ENCODE results near the gene VPS51. TPM values are rescaled to one million over a fixed set of nuclear protein-coding genes. Genes with fewer than 3 reads are reported as not detected.
"Not testable (repeated sequence)": the region's sequence is repeated elsewhere in the genome, so short reads cannot be mapped to it uniquely, and the experiment has no call there.

Gene VPS51
- total RNA-seq, 2 donors from 2014 or later, result 71.8 to 80.6 TPM

GRCh38 chr11:65116370-65117205 is 20.6 kb downstream of the VPS51 start:
- Mint-ChIP-seq H3K36me3 (ENCODE audit: low read depth) (peaks cover 50% of the 10 kb centered on the region), H3K4me3 (peak overlapping the region; percentile 80), H3K27me3 (no peaks in the 10 kb centered on the region), H3K4me1 (peaks cover 23% of the 10 kb centered on the region), H3K27ac (peak overlapping the region; percentile 72), H3K9me3 (no peaks in the 10 kb centered on the region)
- peak; percentile 22 for ATAC-seq (replicated peaks)

- no peaks in the 10 kb centered on the region for H3K27me3 Mint-ChIP-seq
- peak; percentile 72 for ATAC-seq (replicated peaks)
- no peaks in the 10 kb centered on the region for H3K9me3 Mint-ChIP-seq
- peak within 1 kb of the TSS; percentile 80 for H3K4me3 Mint-ChIP-seq
- peaks cover 59% of the 10 kb centered on the region for H3K36me3 Mint-ChIP-seq (ENCODE audit: low read depth)
- peaks cover 28% of the 10 kb centered on the region for H3K4me1 Mint-ChIP-seq
- peak within 1 kb of the TSS; percentile 88 for H3K27ac Mint-ChIP-seq
Observed at GRCh38 chr11:65117206-65118096, 21.4 kb downstream of the VPS51 start, which contains the start of gene ZNHIT2. TSS of gene ZNHIT2 (minus strand) at chr11:65117701. CDS start at chr11:65117653, 48 bp downstream.

GRCh38 chr11:65118097-65118837 is 22.3 kb downstream of the VPS51 start:
- Mint-ChIP-seq H3K4me3 (peak overlapping the region; percentile 80), H3K27ac (peak overlapping the region; percentile 88), H3K36me3 (ENCODE audit: low read depth) (peaks cover 59% of the 10 kb centered on the region), H3K9me3 (no peaks in the 10 kb centered on the region), H3K4me1 (peaks cover 27% of the 10 kb centered on the region), H3K27me3 (no peaks in the 10 kb centered on the region)
- no peak for ATAC-seq (replicated peaks)

GRCh38 chr11:65118891-65119669 is 23.1 kb downstream of the VPS51 start:
- peaks cover 62% of the 10 kb centered on the region for H3K36me3 Mint-ChIP-seq (ENCODE audit: low read depth)
- not testable (repeated sequence) for H3K9me3 Mint-ChIP-seq; ATAC-seq (replicated peaks); H3K27me3 Mint-ChIP-seq
- peaks cover 23% of the 10 kb centered on the region for H3K4me1 Mint-ChIP-seq
- peak overlapping the region; percentile 58 for H3K27ac Mint-ChIP-seq
- H3K4me3 Mint-ChIP-seq, result peak overlapping the region; percentile 99

GRCh38 chr11:65119670-65119995 is 23.6 kb downstream of the VPS51 start:
- Mint-ChIP-seq H3K9me3 (no peaks in the 10 kb centered on the region), H3K4me3 (peak overlapping the region; percentile 99), H3K36me3 (ENCODE audit: low read depth) (peaks cover 67% of the 10 kb centered on the region), H3K27ac (no peak overlapping the region), H3K4me1 (peaks cover 23% of the 10 kb centered on the region), H3K27me3 (no peaks in the 10 kb centered on the region)
- no peak for ATAC-seq (replicated peaks)

- no peaks in the 10 kb centered on the region for H3K27me3 Mint-ChIP-seq
- peak overlapping the region; percentile 97 for H3K27ac Mint-ChIP-seq
- H3K36me3 Mint-ChIP-seq (ENCODE audit: low read depth), result peaks cover 79% of the 10 kb centered on the region
- H3K9me3 Mint-ChIP-seq, result no peaks in the 10 kb centered on the region
- H3K4me1 Mint-ChIP-seq, result peaks cover 23% of the 10 kb centered on the region
- no peak for ATAC-seq (replicated peaks)
- peak overlapping the region; percentile 99 for H3K4me3 Mint-ChIP-seq
Observed at GRCh38 chr11:65120831-65121230, 24.8 kb downstream of the VPS51 start.

- H3K9me3 Mint-ChIP-seq, result no peaks in the 10 kb centered on the region
- peak overlapping the region; percentile 97 for H3K27ac Mint-ChIP-seq
- H3K4me1 Mint-ChIP-seq, result peaks cover 23% of the 10 kb centered on the region
- peak overlapping the region; percentile 99 for H3K4me3 Mint-ChIP-seq
- ATAC-seq (replicated peaks), result no peak
- H3K36me3 Mint-ChIP-seq (ENCODE audit: low read depth), result peaks cover 84% of the 10 kb centered on the region
- no peaks in the 10 kb centered on the region for H3K27me3 Mint-ChIP-seq
Observed at GRCh38 chr11:65121447-65121864, 25.4 kb downstream of the VPS51 start.

GRCh38 chr11:65121865-65122696 is 26.1 kb downstream of the VPS51 start, which contains the start of the genes FAU and MRPL49:
TSS of gene FAU (minus strand) at chr11:65122134. CDS start at chr11:65121813, 321 bp downstream.
TSS of gene MRPL49 (plus strand) at chr11:65122321. CDS start at chr11:65122347, 26 bp downstream.
- peaks cover 86% of the 10 kb centered on the region for H3K36me3 Mint-ChIP-seq (ENCODE audit: low read depth)
- H3K9me3 Mint-ChIP-seq, result no peaks in the 10 kb centered on the region
- no peaks in the 10 kb centered on the region for H3K27me3 Mint-ChIP-seq
- peaks cover 23% of the 10 kb centered on the region for H3K4me1 Mint-ChIP-seq
- ATAC-seq (replicated peaks), result peak; percentile 91
- peak within 1 kb of the TSS; percentile 99 for H3K4me3 Mint-ChIP-seq
- H3K27ac Mint-ChIP-seq, result peak within 1 kb of the TSS; percentile 97

GRCh38 chr11:65124480-65125196 is 28.6 kb downstream of the VPS51 start:
- Mint-ChIP-seq H3K9me3 (no peaks in the 10 kb centered on the region), H3K36me3 (ENCODE audit: low read depth) (peaks cover 87% of the 10 kb centered on the region), H3K27ac (peak overlapping the region; percentile 4), H3K4me1 (peaks cover 15% of the 10 kb centered on the region), H3K4me3 (peak overlapping the region; percentile 49), H3K27me3 (no peaks in the 10 kb centered on the region)
- no peak for ATAC-seq (replicated peaks)

GRCh38 chr11:65125197-65126056 is 29.4 kb downstream of the VPS51 start:
- Mint-ChIP-seq H3K4me1 (peaks cover 10% of the 10 kb centered on the region), H3K4me3 (no peak overlapping the region), H3K9me3 (no peaks in the 10 kb centered on the region), H3K27ac (no peak overlapping the region), H3K27me3 (no peaks in the 10 kb centered on the region), H3K36me3 (ENCODE audit: low read depth) (peaks cover 87% of the 10 kb centered on the region)
- ATAC-seq (replicated peaks), result no peak

- Mint-ChIP-seq H3K27ac (no peak overlapping the region), H3K4me1 (peaks cover 5% of the 10 kb centered on the region), H3K27me3 (no peaks in the 10 kb centered on the region), H3K36me3 (ENCODE audit: low read depth) (peaks cover 85% of the 10 kb centered on the region), H3K9me3 (no peaks in the 10 kb centered on the region), H3K4me3 (no peak overlapping the region)
- ATAC-seq (replicated peaks), result no peak
Observed at GRCh38 chr11:65126624-65127274, 30.7 kb downstream of the VPS51 start.
